Activated CD8-positive, alpha-beta T cell treated with anti-CD3 and anti-CD28 coated beads, Interleukin-2, amount 10 ng/mL, durations not matched to agents 7 days and 5 days (primary cell): ENCODE data around the gene MYH14. TPM values are rescaled to one million over a fixed set of nuclear protein-coding genes. Genes with fewer than 3 reads are reported as not detected.

ENCODE experiments used
- ATAC-seq: fragments of 150-1000 bp; cut with Tn5 transposase; one replicate; pipeline ENCODE4 v1.10.0; 2021; ENCODE audit warnings: moderate library complexity
- CTCF ChIA-PET: fragments of 350-600 bp; sonication (Branson Sonifier 250); formaldehyde crosslinking; loops from one replicate; lab custom pipeline; 2021; ENCODE audit warnings: antibody characterized with exemption; lab: Charles Lee
- POLR2A ChIA-PET: fragments of 350-600 bp; sonication (Branson Sonifier 250); formaldehyde crosslinking; loops from one replicate; lab custom pipeline; 2021; ENCODE audit warnings: antibody characterized with exemption; lab: Charles Lee
- DNase-seq: peaks from one replicate; pipeline ENCODE4 v3.0.0-alpha.2; 2020
- H3K27ac Mint-ChIP-seq: one replicate; pipeline ENCODE4 v1.8.0; 2021; ENCODE audit warnings: mild to moderate bottlenecking, mixed read lengths
- H3K27me3 Mint-ChIP-seq: one replicate; pipeline ENCODE4 v1.8.0; 2021; ENCODE audit warnings: low read depth, mixed read lengths
- H3K36me3 Mint-ChIP-seq: one replicate; pipeline ENCODE4 v1.8.0; 2021; ENCODE audit warnings: low read depth, mixed read lengths
- H3K4me1 Mint-ChIP-seq: one replicate; pipeline ENCODE4 v1.8.0; 2021; ENCODE audit warnings: low read depth, mixed read lengths
- H3K4me3 Mint-ChIP-seq: one replicate; pipeline ENCODE4 v1.8.0; 2021; ENCODE audit warnings: mild to moderate bottlenecking, mixed read lengths
- H3K9me3 Mint-ChIP-seq: one replicate; pipeline ENCODE4 v1.8.0; 2022; ENCODE audit warnings: mixed read lengths; ENCODE audit not compliant: insufficient read depth
- total RNA-seq, 2 experiments: library from RNA; stranded (reverse); gene quantifications; one replicate each; pipeline ENCODE4 v1.2.3, GENCODE V29; 2021

MYH14 gene
- total RNA-seq, 2 experiments from 2014 or later: not detected

GRCh38 chr19:50176775-50177174, 26.6 kb upstream of the MYH14 start:
- peaks cover 9% of the 10 kb centered on the region for H3K4me1 Mint-ChIP-seq
- POLR2A ChIA-PET: interaction anchor here (0.6 kb wide), 1 partner anchor 829 kb away, joined by 4 read pairs; no protein-coding TSS in a partner anchor
- H3K36me3 Mint-ChIP-seq: no peaks in the 10 kb centered on the region
- no peak overlapping the region for H3K4me3 Mint-ChIP-seq
- no peaks in the 10 kb centered on the region for H3K9me3 Mint-ChIP-seq
- no peak for DNase-seq
- H3K27ac Mint-ChIP-seq: no peak overlapping the region
- CTCF ChIA-PET: no interaction called here
- peaks cover 3% of the 10 kb centered on the region for H3K27me3 Mint-ChIP-seq
- ATAC-seq: no peak

- POLR2A ChIA-PET: interaction anchor here (0.5 kb wide), 1 partner anchor 677 kb away, joined by 3 read pairs; no protein-coding TSS in a partner anchor
- no peak overlapping the region for H3K4me3 Mint-ChIP-seq
These were observed 25.1 kb upstream of the MYH14 start for GRCh38 chr19:50178320-50178719.

GRCh38 chr19:50178859-50179537, 24.4 kb upstream of the MYH14 start:
- Mint-ChIP-seq H3K27me3 (peaks cover 3% of the 10 kb centered on the region), H3K36me3 (no peaks in the 10 kb centered on the region), H3K4me1 (no peaks in the 10 kb centered on the region), H3K9me3 (no peaks in the 10 kb centered on the region), H3K27ac (no peak overlapping the region), H3K4me3 (no peak overlapping the region)
- ChIA-PET CTCF (no interaction called here), POLR2A (interaction anchor here (0.5 kb wide), 1 partner anchor 677 kb away, joined by 3 read pairs; no protein-coding TSS in a partner anchor)
- DNase-seq: no peak
- ATAC-seq: no peak

More at GRCh38 chr19:50178320-50178719, 25.1 kb upstream of the MYH14 start:
- ATAC-seq (no peak), DNase-seq (no peak)
- Mint-ChIP-seq H3K4me1 (peaks cover 2% of the 10 kb centered on the region), H3K27me3 (peaks cover 3% of the 10 kb centered on the region), H3K36me3 (no peaks in the 10 kb centered on the region), H3K9me3 (no peaks in the 10 kb centered on the region), H3K27ac (no peak overlapping the region)
- CTCF ChIA-PET: no interaction called here

GRCh38 chr19:50181121-50181520, 22.3 kb upstream of the MYH14 start:
- Mint-ChIP-seq H3K9me3 (no peaks in the 10 kb centered on the region), H3K4me1 (no peaks in the 10 kb centered on the region), H3K36me3 (no peaks in the 10 kb centered on the region), H3K27me3 (no peaks in the 10 kb centered on the region), H3K27ac (no peak overlapping the region), H3K4me3 (no peak overlapping the region)
- ATAC-seq: no peak
- DNase-seq: no peak
- CTCF ChIA-PET: no interaction called here
- POLR2A ChIA-PET: no interaction called here

- no peak overlapping the region for H3K27ac Mint-ChIP-seq
- no peak for ATAC-seq
These were observed 19.2 kb upstream of the MYH14 start for GRCh38 chr19:50184196-50184595.

GRCh38 chr19:50187937-50188336, 15.5 kb upstream of the MYH14 start:
- DNase-seq: no peak
- no peak for ATAC-seq
- H3K9me3 Mint-ChIP-seq: no peaks in the 10 kb centered on the region
- no peak overlapping the region for H3K27ac Mint-ChIP-seq
- no peaks in the 10 kb centered on the region for H3K36me3 Mint-ChIP-seq
- no peaks in the 10 kb centered on the region for H3K27me3 Mint-ChIP-seq
- H3K4me3 Mint-ChIP-seq: no peak overlapping the region
- ChIA-PET POLR2A (no interaction called here), CTCF (no interaction called here)
- H3K4me1 Mint-ChIP-seq: no peaks in the 10 kb centered on the region

More at GRCh38 chr19:50184196-50184595, 19.2 kb upstream of the MYH14 start:
- Mint-ChIP-seq H3K4me3 (no peak overlapping the region), H3K36me3 (no peaks in the 10 kb centered on the region), H3K27me3 (no peaks in the 10 kb centered on the region), H3K9me3 (no peaks in the 10 kb centered on the region), H3K4me1 (no peaks in the 10 kb centered on the region)
- DNase-seq: no peak
- CTCF ChIA-PET: no interaction called here
- POLR2A ChIA-PET: no interaction called here

- no peak for ATAC-seq
- H3K27me3 Mint-ChIP-seq: no peaks in the 10 kb centered on the region
- CTCF ChIA-PET: no interaction called here
- no peak overlapping the region for H3K27ac Mint-ChIP-seq
- H3K4me3 Mint-ChIP-seq: no peak overlapping the region
- no peak for DNase-seq
- POLR2A ChIA-PET: no interaction called here
- H3K9me3 Mint-ChIP-seq: no peaks in the 10 kb centered on the region
- H3K4me1 Mint-ChIP-seq: no peaks in the 10 kb centered on the region
- no peaks in the 10 kb centered on the region for H3K36me3 Mint-ChIP-seq
These were observed 14.1 kb upstream of the MYH14 start for GRCh38 chr19:50189331-50189730.

GRCh38 chr19:50190439-50190891, 13.0 kb upstream of the MYH14 start:
- no peak overlapping the region for H3K4me3 Mint-ChIP-seq
- POLR2A ChIA-PET: no interaction called here

GRCh38 chr19:50191216-50191615, 12.2 kb upstream of the MYH14 start:
- no peaks in the 10 kb centered on the region for H3K36me3 Mint-ChIP-seq
- ChIA-PET POLR2A (no interaction called here), CTCF (no interaction called here)
- no peaks in the 10 kb centered on the region for H3K9me3 Mint-ChIP-seq
- DNase-seq (no peak), ATAC-seq (no peak)
- no peak overlapping the region for H3K4me3 Mint-ChIP-seq
- no peaks in the 10 kb centered on the region for H3K27me3 Mint-ChIP-seq
- H3K4me1 Mint-ChIP-seq: no peaks in the 10 kb centered on the region
- no peak overlapping the region for H3K27ac Mint-ChIP-seq

More at GRCh38 chr19:50190439-50190891, 13.0 kb upstream of the MYH14 start:
- Mint-ChIP-seq H3K36me3 (no peaks in the 10 kb centered on the region), H3K27ac (no peak overlapping the region), H3K9me3 (no peaks in the 10 kb centered on the region), H3K27me3 (no peaks in the 10 kb centered on the region), H3K4me1 (no peaks in the 10 kb centered on the region)
- DNase-seq (no peak), ATAC-seq (no peak)
- CTCF ChIA-PET: no interaction called here

- H3K9me3 Mint-ChIP-seq: no peaks in the 10 kb centered on the region
- no peaks in the 10 kb centered on the region for H3K4me1 Mint-ChIP-seq
- ChIA-PET POLR2A (no interaction called here), CTCF (interaction anchor here (0.5 kb wide), 1 partner anchor 17 kb away, joined by 3 read pairs; no protein-coding TSS in a partner anchor)
- ATAC-seq: no peak
- no peak for DNase-seq
- H3K27me3 Mint-ChIP-seq: no peaks in the 10 kb centered on the region
- no peak overlapping the region for H3K4me3 Mint-ChIP-seq
- no peak overlapping the region for H3K27ac Mint-ChIP-seq
- no peaks in the 10 kb centered on the region for H3K36me3 Mint-ChIP-seq
These were observed 10.8 kb upstream of the MYH14 start for GRCh38 chr19:50192463-50193211.

GRCh38 chr19:50195224-50195623, 8.2 kb upstream of the MYH14 start:
- no peak for ATAC-seq
- CTCF ChIA-PET: no interaction called here
- H3K4me1 Mint-ChIP-seq: no peaks in the 10 kb centered on the region
- POLR2A ChIA-PET: no interaction called here
- no peaks in the 10 kb centered on the region for H3K36me3 Mint-ChIP-seq
- H3K27ac Mint-ChIP-seq: no peak overlapping the region
- no peaks in the 10 kb centered on the region for H3K27me3 Mint-ChIP-seq
- DNase-seq: no peak
- no peaks in the 10 kb centered on the region for H3K9me3 Mint-ChIP-seq
- no peak overlapping the region for H3K4me3 Mint-ChIP-seq

- CTCF ChIA-PET: no interaction called here
- ATAC-seq (no peak), DNase-seq (no peak)
- POLR2A ChIA-PET: no interaction called here
- no peaks in the 10 kb centered on the region for H3K4me1 Mint-ChIP-seq
- H3K36me3 Mint-ChIP-seq: no peaks in the 10 kb centered on the region
- no peaks in the 10 kb centered on the region for H3K27me3 Mint-ChIP-seq
- no peak overlapping the region for H3K4me3 Mint-ChIP-seq
- no peak overlapping the region for H3K27ac Mint-ChIP-seq
- no peaks in the 10 kb centered on the region for H3K9me3 Mint-ChIP-seq
These were observed 7.0 kb upstream of the MYH14 start for GRCh38 chr19:50196322-50196932.
